NT2/D1 (cell line): ENCODE measurements around the gene WDR47.
A peak's percentile ranks its signal among the peaks of the same experiment; 100 is the strongest.
"Not testable (repeated sequence)": the region's sequence is repeated elsewhere in the genome, so short reads cannot be mapped to it uniquely, and the experiment has no call there.

Source experiments
- DNase-seq: peaks from one replicate; pipeline ENCODE4 v3.0.0-alpha.2; 2011; ENCODE audit warnings: low read depth, low spot score
- H3K27me3 ChIP-seq: 2 replicates; pipeline ENCODE4 v1.6.0; 2011; ENCODE audit warnings: mild to moderate bottlenecking; ENCODE audit not compliant: insufficient read length, insufficient read depth
- H3K36me3 ChIP-seq: 2 replicates; pipeline ENCODE4 v1.6.1; 2011; ENCODE audit warnings: mild to moderate bottlenecking, low read length, mixed read lengths; ENCODE audit not compliant: insufficient read depth, insufficient read length
- H3K4me1 ChIP-seq: 2 replicates; pipeline ENCODE4 v1.5.1; 2011; ENCODE audit not compliant: insufficient read depth, insufficient read length
- H3K4me3 ChIP-seq: 2 replicates; pipeline ENCODE4 v1.5.1; 2011; ENCODE audit warnings: low read depth; ENCODE audit not compliant: insufficient read length
- H3K9ac ChIP-seq: 2 replicates; pipeline ENCODE4 v1.6.0; 2011; ENCODE audit warnings: low read depth; ENCODE audit not compliant: insufficient read length
- H3K9me3 ChIP-seq: 2 replicates; pipeline ENCODE4 v1.5.1; 2011; ENCODE audit warnings: mild to moderate bottlenecking, low read length; ENCODE audit not compliant: insufficient read depth
- SUZ12 ChIP-seq: IDR thresholded peaks from 2 replicates; pipeline ENCODE4 v1.6.1; 2011; ENCODE audit not compliant: insufficient read length, insufficient read depth; ENCODE audit errors: extremely low read depth
- YY1 ChIP-seq: IDR thresholded peaks from 2 replicates; pipeline ENCODE4 v1.6.1; 2011; ENCODE audit not compliant: insufficient read length, insufficient read depth
- ZNF274 ChIP-seq: IDR thresholded peaks from 2 replicates; pipeline ENCODE4 v1.6.1; 2011; ENCODE audit warnings: mild to moderate bottlenecking, low read depth, low read length

The WDR47 gene

DNA sequence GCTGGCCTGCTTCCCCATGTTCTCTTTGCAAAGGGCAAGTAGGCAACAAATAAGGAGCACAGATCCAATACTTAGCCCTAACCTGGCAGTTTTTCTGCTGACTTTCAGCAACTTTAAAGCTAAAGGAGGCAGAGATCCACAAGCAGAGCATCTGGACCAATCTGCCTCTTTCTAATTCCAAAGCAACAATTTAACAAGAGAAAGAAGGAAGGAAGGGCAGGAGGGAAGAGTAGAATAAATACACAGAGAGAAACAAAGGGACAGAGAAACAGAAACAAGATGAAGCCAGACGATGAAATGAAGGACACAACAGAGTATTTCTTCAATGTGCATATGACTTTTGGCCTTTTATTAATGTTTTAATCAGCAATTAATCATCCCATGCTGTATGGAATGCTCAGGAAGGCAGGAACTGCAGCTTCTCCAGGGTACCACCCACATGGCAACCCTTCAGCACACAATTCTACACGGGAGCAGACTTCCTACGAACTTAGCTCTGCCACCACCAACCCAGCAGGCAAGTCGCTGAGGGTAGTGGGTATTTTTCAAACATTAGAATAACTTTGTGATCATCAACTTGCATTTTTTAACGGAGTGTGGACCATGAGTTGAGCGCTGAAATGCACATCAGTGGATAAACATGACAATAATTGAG is 93.9 kb downstream of the WDR47 start:
- Histone ChIP-seq H3K4me3 (no peak overlapping the region), H3K4me1 (peaks cover 5% of the 10 kb centered on the region), H3K9me3 (no peaks in the 10 kb centered on the region), H3K27me3 (no peaks in the 10 kb centered on the region), H3K9ac (no peak overlapping the region), H3K36me3 (peaks cover 36% of the 10 kb centered on the region)
- no peak for TF ChIP-seq ZNF274
- TF ChIP-seq SUZ12 = no peak
- TF ChIP-seq YY1 = no peak
- DNase-seq = peak; percentile 57

DNA sequence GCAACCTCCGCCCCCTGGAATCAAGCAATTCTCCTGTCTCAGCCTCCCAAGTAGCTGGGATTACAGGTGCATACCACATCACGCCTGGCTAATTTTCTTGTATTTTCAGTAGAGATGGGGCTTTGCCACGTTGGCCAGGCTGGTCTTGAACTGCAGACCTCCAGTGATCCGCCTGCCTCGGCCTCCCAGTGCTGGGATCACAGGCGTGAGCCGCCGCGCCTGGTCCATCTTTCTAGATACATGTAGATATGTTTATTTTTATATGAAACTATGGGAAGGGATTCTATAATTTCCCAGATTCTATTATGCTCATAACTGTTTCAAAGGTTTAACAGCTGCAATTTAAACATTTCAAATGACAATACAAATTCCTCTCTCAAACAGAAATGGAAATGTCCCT is 105.7 kb downstream of the WDR47 start:
- H3K36me3 ChIP-seq = peaks cover 83% of the 10 kb centered on the region
- TF ChIP-seq ZNF274 = no peak
- TF ChIP-seq YY1 = no peak
- no peak for TF ChIP-seq SUZ12

GRCh38 chr1:108933944-108934343 is 108.0 kb downstream of the WDR47 start:
- H3K4me3 ChIP-seq = no peak overlapping the region
- H3K9me3 ChIP-seq = no peaks in the 10 kb centered on the region
- H3K9ac ChIP-seq = no peak overlapping the region
- no peaks in the 10 kb centered on the region for H3K27me3 ChIP-seq
- no peak for DNase-seq
- TF ChIP-seq ZNF274 (no peak), YY1 (no peak), SUZ12 (no peak)
- peaks cover 92% of the 10 kb centered on the region for H3K36me3 ChIP-seq
- H3K4me1 ChIP-seq = no peaks in the 10 kb centered on the region

More for the DNA sequence above, 105.7 kb downstream of the WDR47 start:
- Histone ChIP-seq H3K9ac (no peak overlapping the region), H3K4me1 (no peaks in the 10 kb centered on the region), H3K4me3 (no peak overlapping the region), H3K27me3 (no peaks in the 10 kb centered on the region), H3K9me3 (no peaks in the 10 kb centered on the region)
- no peak for DNase-seq

- H3K9me3 ChIP-seq, H3K4me1 ChIP-seq, H3K4me3 ChIP-seq, H3K27me3 ChIP-seq, DNase-seq, H3K9ac ChIP-seq: not testable (repeated sequence)
- H3K36me3 ChIP-seq = peaks cover 78% of the 10 kb centered on the region
Observed at GRCh38 chr1:108927565-108927964, 114.3 kb downstream of the WDR47 start.

DNA sequence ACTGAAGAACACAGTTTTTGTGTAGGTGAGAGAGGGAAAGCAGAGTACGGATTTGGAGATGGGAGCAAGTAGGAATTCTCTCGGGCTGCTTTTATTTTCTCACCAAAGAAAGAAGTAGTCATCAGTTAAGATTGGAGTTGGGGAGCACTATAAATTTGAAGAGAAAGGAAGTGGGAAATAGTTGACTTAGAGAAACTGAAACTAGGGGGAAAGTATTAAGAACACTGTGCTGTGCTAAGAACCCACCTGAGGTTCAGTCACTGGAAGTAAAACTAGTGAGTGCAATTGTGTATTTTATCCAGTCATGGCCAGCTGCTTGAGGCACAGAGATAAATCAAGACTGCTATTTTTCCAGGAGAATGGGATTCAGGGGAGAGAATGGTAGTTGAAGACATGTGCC is 116.0 kb downstream of the WDR47 start:
- Histone ChIP-seq H3K4me1 (no peaks in the 10 kb centered on the region), H3K36me3 (peaks cover 62% of the 10 kb centered on the region), H3K4me3 (no peak overlapping the region), H3K9ac (no peak overlapping the region), H3K27me3 (no peaks in the 10 kb centered on the region), H3K9me3 (no peaks in the 10 kb centered on the region)
- no peak for DNase-seq
- TF ChIP-seq ZNF274 = no peak
- no peak for TF ChIP-seq SUZ12
- no peak for TF ChIP-seq YY1
